HepG2 (cell line): ENCODE measurements around the gene HOXD1. TPM values are rescaled to one million over a fixed set of nuclear protein-coding genes. Genes with fewer than 3 reads are reported as not detected.
A peak's percentile ranks its signal among the peaks of the same experiment; 100 is the strongest.

Experiments used
- ARID5B ChIP-seq: IDR thresholded peaks from 2 replicates; pipeline ENCODE4 v1.4.0; 2020; ENCODE audit warnings: mild to moderate bottlenecking, missing genetic modification reagents
- ELF3 ChIP-seq: IDR thresholded peaks from 2 replicates; pipeline ENCODE4 v1.6.1; 2016; ENCODE audit warnings: missing genetic modification reagents, missing compliant biosample characterization
- GTF3A ChIP-seq: sonication (generic); formaldehyde crosslinking; conservative IDR thresholded peaks from 2 replicates; pipeline ENCODE4 v1.4.0; 2020; ENCODE audit warnings: mild to moderate bottlenecking, missing genetic modification reagents
- KLF11 ChIP-seq: IDR thresholded peaks from 2 replicates; pipeline ENCODE4 v1.6.1; 2016; ENCODE audit warnings: missing compliant biosample characterization
- NONO ChIP-seq, 2 experiments: fragments of 450-650 bp in 1 of 2; sonication (generic) in 1 of 2; formaldehyde crosslinking in 1 of 2; IDR thresholded peaks in 1 of 2; conservative IDR thresholded peaks in 1 of 2; 2 replicates each; pipeline versions ENCODE4 v1.6.1 to v1.8.0; 2017 to 2022; ENCODE audit warnings: mild to moderate bottlenecking in 1 of 2, missing genetic modification reagents in 1 of 2, moderate library complexity in 1 of 2
- NR3C1 ChIP-seq: sonication (generic); formaldehyde crosslinking; IDR thresholded peaks from 2 replicates; pipeline ENCODE4 v1.4.0; 2020; ENCODE audit warnings: missing genetic modification reagents
- PITX1 ChIP-seq: sonication (generic); formaldehyde crosslinking; IDR thresholded peaks from 2 replicates; pipeline ENCODE4 v1.5.1; 2020; ENCODE audit warnings: mild to moderate bottlenecking, missing genetic modification reagents
- ZFY ChIP-seq: sonication (generic); formaldehyde crosslinking; IDR thresholded peaks from 2 replicates; pipeline ENCODE4 v1.4.0; 2020; ENCODE audit warnings: missing genetic modification reagents
- ZHX1 ChIP-seq: sonication (generic); formaldehyde crosslinking; IDR thresholded peaks from 2 replicates; pipeline ENCODE4 v1.8.1; 2022; ENCODE audit warnings: low read depth, mild to moderate bottlenecking, missing genetic modification reagents
- ZKSCAN1 ChIP-seq: fragments of 150-350 bp; IDR thresholded peaks from 2 replicates; pipeline ENCODE4 v1.6.1; 2014; ENCODE audit warnings: low read length
- ZNF407 ChIP-seq: sonication (generic); formaldehyde crosslinking; IDR thresholded peaks from one replicate; pipeline ENCODE4 v1.5.1; 2020; ENCODE audit warnings: mild to moderate bottlenecking, missing genetic modification reagents; ENCODE audit errors: not compliant biosample characterization
- polyA plus RNA-seq, 8 experiments: library from polyadenylated mRNA; depleted of rRNA in 3 of 8; stranded (reverse) in 7 of 8; unstranded in 1 of 8; fragments of >200 nt; fragmentation: Illumina TruSeq in 4 of 8; extraction: Trizol in 4 of 8; gene quantifications; 2 replicates each; pipeline versions ENCODE4 v1.2.1 to v1.2.3, GENCODE V29; 2011 to 2016; ENCODE audit warnings: low read depth in 4 of 8, missing spikeins in 1 of 8, mixed read lengths in 1 of 8; ENCODE audit not compliant: insufficient read depth in 1 of 8
- total RNA-seq, 5 experiments: library from RNA; depleted of rRNA; stranded (reverse); fragments of >200 nt; fragmentation: Illumina TruSeq; extraction: Trizol; gene quantifications; 2 replicates each; pipeline ENCODE4 v1.2.3, GENCODE V29; 2016; ENCODE audit warnings: low read depth in 1 of 5

The HOXD1 gene
- total and polyA plus RNA-seq, 2 of the 13 experiments (the other 11 are each of a cell fraction or from before 2014, with no cell fraction given), result 10.0 to 22.3 TPM

GRCh38 chr2:176140513-176141317 is 47.8 kb upstream of the HOXD1 start (continued):
- TF ChIP-seq ZNF407 (CRISPR knock-in tag), result peak; percentile 95
- no peak for TF ChIP-seq NONO (IDR thresholded peaks at IDR 0.05)
- TF ChIP-seq NONO (CRISPR knock-in tag; conservative IDR thresholded peaks at IDR 0.05), result peak; percentile 62; the same call in 1 of the 2 replicates
- TF ChIP-seq KLF11 (CRISPR knock-in tag), result 0 out of 2 replicates have a peak, but pooled peaks have one; percentile 48
- peak; percentile 86 for TF ChIP-seq GTF3A (CRISPR knock-in tag)
- TF ChIP-seq PITX1, result no peak; the same call in 1 of the 2 replicates
- TF ChIP-seq ZFY, result 0 out of 2 replicates have a peak, but pooled peaks have one; percentile 55
- no peak for TF ChIP-seq ZHX1 (CRISPR knock-in tag)
- peak; percentile 65; the same call in 1 of the 2 replicates for TF ChIP-seq ARID5B (CRISPR knock-in tag)
- no peak for TF ChIP-seq NR3C1 (CRISPR knock-in tag)
- peak; percentile 54; the same call in 1 of the 2 replicates for TF ChIP-seq ZKSCAN1
- TF ChIP-seq ELF3 (CRISPR knock-in tag), result peak; percentile 63
